Neural crest cell (in vitro differentiated cells): Measurements from ENCODE around the gene TMEM117. TPM values are rescaled to one million over a fixed set of nuclear protein-coding genes. Genes with fewer than 3 reads are reported as not detected.

Experiments used
- DNase-seq: peaks from one replicate; pipeline ENCODE4 v3.0.0; 2021; ENCODE audit warnings: low read depth, mixed read lengths, low spot score
- H3K27ac Mint-ChIP-seq: one replicate; pipeline ENCODE4 v1.8.0; 2021; ENCODE audit warnings: mild to moderate bottlenecking, mixed read lengths; ENCODE audit not compliant: unreplicated experiment
- H3K27me3 Mint-ChIP-seq: 2 replicates; pipeline ENCODE4 v1.8.0; 2021; ENCODE audit warnings: low read depth, mild to moderate bottlenecking, mixed read lengths
- H3K36me3 Mint-ChIP-seq: 2 replicates; pipeline ENCODE4 v1.8.0; 2021; ENCODE audit warnings: low read depth, mild to moderate bottlenecking, mixed read lengths
- H3K4me1 Mint-ChIP-seq: 2 replicates; pipeline ENCODE4 v1.8.0; 2021; ENCODE audit warnings: mixed read lengths
- H3K4me3 Mint-ChIP-seq: one replicate; pipeline ENCODE4 v1.8.0; 2021; ENCODE audit warnings: mild to moderate bottlenecking, mixed read lengths
- H3K9me3 Mint-ChIP-seq: 2 replicates; pipeline ENCODE4 v1.8.0; 2021; ENCODE audit warnings: mixed read lengths
- CTCF ChIP-seq: fragments of 200-600 bp; sonication (generic); conservative IDR thresholded peaks from 2 replicates; pipeline ENCODE4 v1.5.0; 2021; ENCODE audit warnings: antibody characterized with exemption, mild to moderate bottlenecking
- total RNA-seq: library from RNA; stranded (reverse); gene quantifications from 2 replicates; pipeline ENCODE4 v1.2.1, GENCODE V29; 2021

TMEM117 gene
- total RNA-seq, 1 donor from 2014 or later: 7.6 TPM

- Mint-ChIP-seq H3K27ac (no peak overlapping the region), H3K27me3 (no peaks in the 10 kb centered on the region), H3K9me3 (peaks cover 14% of the 10 kb centered on the region), H3K4me1 (no peaks in the 10 kb centered on the region), H3K36me3 (peaks cover 2% of the 10 kb centered on the region), H3K4me3 (no peak overlapping the region)
- TF ChIP-seq CTCF: no peak
- DNase-seq: no peak
These were observed 134.0 kb downstream of the TMEM117 start for GRCh38 chr12:43969882-43970281.

GRCh38 chr12:43973385-43973784 lies 137.5 kb downstream of the TMEM117 start:
- H3K27ac Mint-ChIP-seq: no peak overlapping the region
- no peak for DNase-seq
- no peak for TF ChIP-seq CTCF
- H3K9me3 Mint-ChIP-seq: peaks cover 21% of the 10 kb centered on the region
- H3K36me3 Mint-ChIP-seq: peaks cover 15% of the 10 kb centered on the region
- H3K4me1 Mint-ChIP-seq: no peaks in the 10 kb centered on the region
- no peaks in the 10 kb centered on the region for H3K27me3 Mint-ChIP-seq
- H3K4me3 Mint-ChIP-seq: no peak overlapping the region

- Mint-ChIP-seq H3K27ac (no peak overlapping the region), H3K9me3 (peaks cover 24% of the 10 kb centered on the region), H3K36me3 (peaks cover 15% of the 10 kb centered on the region), H3K27me3 (no peaks in the 10 kb centered on the region), H3K4me1 (no peaks in the 10 kb centered on the region), H3K4me3 (no peak overlapping the region)
- TF ChIP-seq CTCF: no peak
- DNase-seq: no peak
These were observed 138.1 kb downstream of the TMEM117 start for GRCh38 chr12:43973993-43974392.

- Mint-ChIP-seq H3K4me3 (no peak overlapping the region), H3K4me1 (no peaks in the 10 kb centered on the region), H3K27ac (no peak overlapping the region), H3K27me3 (no peaks in the 10 kb centered on the region), H3K36me3 (peaks cover 20% of the 10 kb centered on the region), H3K9me3 (peaks cover 20% of the 10 kb centered on the region)
- TF ChIP-seq CTCF: no peak
- DNase-seq: no peak
These were observed 140.1 kb downstream of the TMEM117 start for GRCh38 chr12:43976027-43976426.

- no peak for DNase-seq
- peaks cover 20% of the 10 kb centered on the region for H3K9me3 Mint-ChIP-seq
- H3K27ac Mint-ChIP-seq: no peak overlapping the region
- no peaks in the 10 kb centered on the region for H3K27me3 Mint-ChIP-seq
- no peaks in the 10 kb centered on the region for H3K4me1 Mint-ChIP-seq
- H3K4me3 Mint-ChIP-seq: no peak overlapping the region
- H3K36me3 Mint-ChIP-seq: peaks cover 19% of the 10 kb centered on the region
- TF ChIP-seq CTCF: no peak
These were observed 142.7 kb downstream of the TMEM117 start for GRCh38 chr12:43978556-43978955.

GRCh38 chr12:43979450-43979849 lies 143.6 kb downstream of the TMEM117 start:
- no peak for TF ChIP-seq CTCF
- Mint-ChIP-seq H3K9me3 (peaks cover 20% of the 10 kb centered on the region), H3K4me1 (no peaks in the 10 kb centered on the region), H3K36me3 (peaks cover 19% of the 10 kb centered on the region), H3K27me3 (no peaks in the 10 kb centered on the region), H3K27ac (no peak overlapping the region), H3K4me3 (no peak overlapping the region)
- DNase-seq: no peak
